Subcutaneous adipose tissue (tissue), 4 donors: ENCODE data around the gene P4HA2. TPM values are rescaled to one million over a fixed set of nuclear protein-coding genes. Genes with fewer than 3 reads are reported as not detected.

Source experiments
- CTCF ChIP-seq: fragments of 450-650 bp; IDR thresholded peaks from one replicate; pipeline ENCODE4 v1.5.1; 2016; ENCODE audit warnings: low read depth, mild to moderate bottlenecking, control low read depth, antibody characterized with exemption, moderate library complexity
- total RNA-seq, 4 donors: library from RNA; depleted of rRNA; stranded (reverse); fragments of >200 nt; gene quantifications; one replicate each; pipeline ENCODE4 v1.1.0, GENCODE V29; 2016

Gene P4HA2
- total RNA-seq, 4 donors from 2014 or later = 6.8 to 15.0 (median 14.0) TPM

GRCh38 chr5:132209131-132209530 is 18.5 kb downstream of the P4HA2 start:
- TF ChIP-seq CTCF = no peak

- TF ChIP-seq CTCF = no peak
These were observed 19.9 kb downstream of the P4HA2 start for GRCh38 chr5:132207778-132208177.

GRCh38 chr5:132206782-132207181 is 20.9 kb downstream of the P4HA2 start:
- TF ChIP-seq CTCF = no peak

- TF ChIP-seq CTCF = no peak
These were observed 22.1 kb downstream of the P4HA2 start for GRCh38 chr5:132205385-132206125.

GRCh38 chr5:132204371-132205135 is 23.1 kb downstream of the P4HA2 start:
- no peak for TF ChIP-seq CTCF

GRCh38 chr5:132203916-132204315 is 23.7 kb downstream of the P4HA2 start:
- no peak for TF ChIP-seq CTCF

GRCh38 chr5:132203464-132203818 is 24.2 kb downstream of the P4HA2 start:
- TF ChIP-seq CTCF = no peak
